ENCODE results near the gene MARCHF10. TPM values are rescaled to one million over a fixed set of nuclear protein-coding genes. Genes with fewer than 3 reads are reported as not detected.
A peak's percentile ranks its signal among the peaks of the same experiment; 100 is the strongest.

MARCHF10 gene
- total and polyA plus RNA-seq, 9 of the 15 experiments (the other 6 are each of a cell fraction or from before 2014, with no cell fraction given) = not detected

GRCh38 chr17:62653826-62654761 is 154.0 kb downstream of the MARCHF10 start (continued):
- TF ChIP-seq CTCF (IDR thresholded peaks at IDR 0.05 in 2 of 3, conservative IDR thresholded peaks at IDR 0.05 in 1 of 3; ENCODE audit: insufficient read depth in 2 of 3, low read depth in 1 of 3, low read length in 3 of 3) (no peak), CSDE1 (IDR thresholded peaks at IDR 0.05) (no peak), RREB1 (CRISPR knock-in tag; IDR thresholded peaks at IDR 0.05) (no peak), ZNF780A (CRISPR knock-in tag; IDR thresholded peaks at IDR 0.05) (no peak), NBN (IDR thresholded peaks at IDR 0.05; ENCODE audit: low read depth) (no peak), ID3 (CRISPR knock-in tag; IDR thresholded peaks at IDR 0.05) (no peak), ID3 (tag; IDR thresholded peaks at IDR 0.05) (no peak), SREBF2 (CRISPR knock-in tag; IDR thresholded peaks at IDR 0.05) (no peak), HIVEP1 (CRISPR knock-in tag; IDR thresholded peaks at IDR 0.05) (no peak), ETV6 (IDR thresholded peaks at IDR 0.05; ENCODE audit: borderline replicate concordance in 1 of 2, low read depth in 2 of 2, low read length in 1 of 2) (no peak), ETV6 (CRISPR knock-in tag; IDR thresholded peaks at IDR 0.05; ENCODE audit: borderline replicate concordance) (no peak), PPARD (CRISPR knock-in tag; IDR thresholded peaks at IDR 0.05) (no peak), NCOA1 (IDR thresholded peaks at IDR 0.05; ENCODE audit: low read depth) (no peak), PCBP2 (IDR thresholded peaks at IDR 0.05; ENCODE audit: low read depth, low read length, poor library complexity, severe bottlenecking) (no peak), ZNF316 (IDR thresholded peaks at IDR 0.05) (peak; percentile 52), JUN (IDR thresholded peaks at IDR 0.05; ENCODE audit: borderline replicate concordance, low read depth, low read length) (no peak), JUN (CRISPR knock-in tag; IDR thresholded peaks at IDR 0.05; ENCODE audit: borderline replicate concordance) (no peak)

All from K562 (cell line).